OCI-LY1 (cell line): Measurements from ENCODE around the gene PAX5.

Experiments used
- CTCF ChIP-seq: fragments of 200-600 bp; sonication (generic), shearing (Covaris generic); IDR thresholded peaks from 2 replicates; pipeline ENCODE4 v1.5.1; 2017; ENCODE audit warnings: mild to moderate bottlenecking, antibody characterized with exemption, low read length, moderate library complexity, mixed read lengths
- EZH2 ChIP-seq: fragments of 200-600 bp; sonication (generic), shearing (Covaris generic); IDR thresholded peaks from 2 replicates; pipeline ENCODE4 v1.8.0; 2017; ENCODE audit warnings: borderline replicate concordance, mixed run types, mild to moderate bottlenecking, antibody characterized with exemption, low read length, moderate library complexity, mixed read lengths

GRCh38 chr9:36787709-36788108, 246.4 kb downstream of the PAX5 start:
- TF ChIP-seq CTCF (no peak), EZH2 (no peak)
